Transverse colon (tissue), 4 donors: ENCODE measurements around the gene MAN2A1.

Source experiments
- CTCF ChIP-seq, 5 experiments: fragments of 200-600 bp in 3 of 5; fragments of 450-650 bp in 2 of 5; sonication (generic) in 3 of 5; IDR thresholded peaks; 1 replicate in 2 of 5; 2 replicates in 3 of 5; pipeline ENCODE4 v1.5.1; 2016 to 2017; ENCODE audit warnings: antibody characterized with exemption in 5 of 5, inconsistent platforms in 3 of 5, mild to moderate bottlenecking in 2 of 5, moderate library complexity in 1 of 5
- POLR2A ChIP-seq: fragments of 450-650 bp; IDR thresholded peaks from one replicate; pipeline ENCODE4 v1.6.1; 2016; ENCODE audit warnings: antibody characterized with exemption, mild to moderate bottlenecking, moderate library complexity
- POLR2AphosphoS5 ChIP-seq, 3 donors: sonication (generic); formaldehyde crosslinking; IDR thresholded peaks; one replicate each; pipeline ENCODE4 v1.6.1; 2016; ENCODE audit warnings: antibody characterized with exemption in 3 of 3

- no peak for TF ChIP-seq POLR2AphosphoS5 (IDR thresholded peaks at IDR 0.05)
- no peak for TF ChIP-seq POLR2A
- no peak for TF ChIP-seq CTCF (IDR thresholded peaks at IDR 0.05)
Observed at GRCh38 chr5:109701252-109701651, 11.5 kb downstream of the MAN2A1 start.
